Measurements from ENCODE around the gene BAIAP2L1.

- TF ChIP-seq FOXM1 (IDR thresholded peaks at IDR 0.05; ENCODE audit: borderline replicate concordance, low read depth) (no peak), ZBTB7A (IDR thresholded peaks at IDR 0.05; ENCODE audit: low read depth) (no peak), EP300 (IDR thresholded peaks at IDR 0.05; ENCODE audit: borderline replicate concordance) (no peak), MAX (IDR thresholded peaks at IDR 0.05) (no peak), CREB1 (IDR thresholded peaks at IDR 0.05; ENCODE audit: low read depth) (no peak), USF1 (IDR thresholded peaks at IDR 0.05) (no peak), CEBPB (IDR thresholded peaks at IDR 0.05) (no peak), RAD21 (IDR thresholded peaks at IDR 0.05; ENCODE audit: low read depth) (no peak), TAF1 (IDR thresholded peaks at IDR 0.05; ENCODE audit: low read depth) (no peak), TEAD4 (IDR thresholded peaks at IDR 0.05) (no peak)
Measured at GRCh38 chr7:98307971-98308466, 92.9 kb downstream of the BAIAP2L1 start.
